Stomach (tissue), 9 donors: ENCODE data around the gene HSPB7. TPM values are rescaled to one million over a fixed set of nuclear protein-coding genes. Genes with fewer than 3 reads are reported as not detected.
A peak's percentile ranks its signal among the peaks of the same experiment; 100 is the strongest.
"Not testable (repeated sequence)": the region's sequence is repeated elsewhere in the genome, so short reads cannot be mapped to it uniquely, and the experiment has no call there.

ENCODE experiments used
- DNase-seq, 2 donors: peaks; one replicate each; pipeline versions ENCODE4 v3.0.0 to v3.0.0-alpha.2; 2013 to 2019
- H3K27ac ChIP-seq, 5 donors: fragments of 200-600 bp in 4 of 5; sonication (generic) in 4 of 5; one replicate each; pipeline ENCODE4 v1.5.1; 2013 to 2019; ENCODE audit warnings: mild to moderate bottlenecking in 1 of 5, moderate library complexity in 1 of 5
- H3K27me3 ChIP-seq, 3 donors: fragments of 200-600 bp; sonication (generic); one replicate each; pipeline ENCODE4 v1.5.1; 2017 to 2019; ENCODE audit warnings: mixed run types in 1 of 3
- H3K36me3 ChIP-seq, 4 donors: fragments of 200-600 bp; sonication (generic); 1 replicate in 3 of 4; 2 replicates in 1 of 4; pipeline ENCODE4 v1.5.1; 2016 to 2019
- H3K4me1 ChIP-seq, 4 donors: fragments of 200-600 bp; sonication (generic); one replicate each; pipeline ENCODE4 v1.5.1; 2016 to 2019
- H3K4me3 ChIP-seq, 4 donors: fragments of 200-600 bp; sonication (generic) in 3 of 4; one replicate each; pipeline ENCODE4 v1.5.1; 2016 to 2019; ENCODE audit warnings: mild to moderate bottlenecking in 1 of 4
- H3K9me3 ChIP-seq, 4 donors: fragments of 200-600 bp; sonication (generic); one replicate each; pipeline ENCODE4 v1.5.1; 2016 to 2019
- EP300 ChIP-seq: sonication (generic); formaldehyde crosslinking; IDR thresholded peaks from one replicate; pipeline ENCODE4 v1.6.1; 2017; ENCODE audit warnings: antibody characterized with exemption
- POLR2A ChIP-seq, 4 donors: fragments of 450-650 bp; IDR thresholded peaks; one replicate each; pipeline ENCODE4 v1.6.1; 2016; ENCODE audit warnings: antibody characterized with exemption in 4 of 4, control low read depth in 2 of 4, mild to moderate bottlenecking in 1 of 4, moderate library complexity in 1 of 4
- POLR2AphosphoS5 ChIP-seq, 3 donors: sonication (generic); formaldehyde crosslinking; IDR thresholded peaks; one replicate each; pipeline ENCODE4 v1.6.1; 2016; ENCODE audit warnings: antibody characterized with exemption in 3 of 3
- whole genome bisulfite sequencing, 5 donors: extraction: QIAGEN DNeasy Blood & Tissue Kit in 3 of 5; methylation state at CpG; one replicate each; pipeline versions ENCODE4 v1.1.5 to v1.1.7; 2013 to 2018; 5-methylcytosine and 5-hydroxymethylcytosine counted together
- intact Hi-C: fragments of 100-400 bp; cut with DNase I; formaldehyde crosslinking; loops from one replicate; pipeline ENCODE4 v1.15.1; 2023; ENCODE audit warnings: low total_unique reads
- polyA plus RNA-seq, 3 donors: library from polyadenylated mRNA; stranded (reverse); fragments of 200-250 nt; gene quantifications; one replicate each; pipeline ENCODE4 v1.2.3, GENCODE V29; 2013
- total RNA-seq, 5 donors: library from RNA; depleted of rRNA; stranded (reverse); fragments of >200 nt; gene quantifications; one replicate each; pipeline versions ENCODE4 v1.1.0 to v1.2.3, GENCODE V29; 2014 to 2016
- TF ChIP-seq, protein P1 (sequence below), 7 experiments: fragments of 450-650 bp in 4 of 7; fragments of 200-600 bp in 3 of 7; sonication (generic) in 3 of 7; IDR thresholded peaks; one replicate each; pipeline ENCODE4 v1.5.1; 2016 to 2019; ENCODE audit warnings: antibody characterized with exemption in 7 of 7, control low read depth in 2 of 7, mild to moderate bottlenecking in 1 of 7
- donor health status: healthy with polysubstance abuse.
- donor health status: Bipolar disorder and iron deficiency.
- donor health status: healthy.

Gene HSPB7
- total and polyA plus RNA-seq, 8 donors = 9.9 to 83.5 (median 23.8) TPM

DNA sequence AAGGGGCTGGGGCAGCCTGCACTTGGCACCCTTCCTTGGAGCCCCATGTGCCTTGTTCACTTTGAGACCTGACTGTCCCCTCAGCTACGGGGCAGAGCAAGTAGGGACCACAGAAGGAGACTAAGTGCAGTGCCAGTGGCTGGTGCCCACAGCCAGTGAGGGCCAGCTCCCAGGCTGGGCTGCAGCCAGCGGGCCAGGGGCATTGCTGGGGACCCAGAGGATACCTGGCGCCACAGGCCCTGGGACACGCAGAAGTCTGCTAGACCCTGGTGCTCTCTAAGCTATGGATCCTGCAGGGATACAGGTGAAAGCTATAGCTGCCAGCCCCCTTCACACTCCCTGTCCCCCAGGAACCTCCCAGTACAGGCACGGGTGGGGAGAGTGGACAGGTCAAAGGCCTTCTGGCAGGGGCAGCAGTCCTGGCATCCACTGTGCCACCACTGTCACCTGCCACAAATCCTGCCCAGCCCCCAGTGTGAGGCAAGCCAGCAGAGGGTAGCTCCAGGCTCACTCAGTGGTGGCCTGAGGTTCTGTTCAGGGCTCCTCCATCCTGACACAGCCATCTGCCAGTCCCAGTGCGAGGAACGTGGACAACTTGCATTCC is 5.3 kb upstream of the HSPB7 start:
- intact Hi-C loops = no loop called here
- 70 to 81% (median 75%) methylated on average over 1 to 7 of the region's 7 CpGs for WGBS, 5 donors
- no peak for TF ChIP-seq POLR2A (IDR thresholded peaks at IDR 0.05)
- TF ChIP-seq, protein P1, sequence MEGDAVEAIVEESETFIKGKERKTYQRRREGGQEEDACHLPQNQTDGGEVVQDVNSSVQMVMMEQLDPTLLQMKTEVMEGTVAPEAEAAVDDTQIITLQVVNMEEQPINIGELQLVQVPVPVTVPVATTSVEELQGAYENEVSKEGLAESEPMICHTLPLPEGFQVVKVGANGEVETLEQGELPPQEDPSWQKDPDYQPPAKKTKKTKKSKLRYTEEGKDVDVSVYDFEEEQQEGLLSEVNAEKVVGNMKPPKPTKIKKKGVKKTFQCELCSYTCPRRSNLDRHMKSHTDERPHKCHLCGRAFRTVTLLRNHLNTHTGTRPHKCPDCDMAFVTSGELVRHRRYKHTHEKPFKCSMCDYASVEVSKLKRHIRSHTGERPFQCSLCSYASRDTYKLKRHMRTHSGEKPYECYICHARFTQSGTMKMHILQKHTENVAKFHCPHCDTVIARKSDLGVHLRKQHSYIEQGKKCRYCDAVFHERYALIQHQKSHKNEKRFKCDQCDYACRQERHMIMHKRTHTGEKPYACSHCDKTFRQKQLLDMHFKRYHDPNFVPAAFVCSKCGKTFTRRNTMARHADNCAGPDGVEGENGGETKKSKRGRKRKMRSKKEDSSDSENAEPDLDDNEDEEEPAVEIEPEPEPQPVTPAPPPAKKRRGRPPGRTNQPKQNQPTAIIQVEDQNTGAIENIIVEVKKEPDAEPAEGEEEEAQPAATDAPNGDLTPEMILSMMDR (IDR thresholded peaks at IDR 0.05) = no peak

DNA sequence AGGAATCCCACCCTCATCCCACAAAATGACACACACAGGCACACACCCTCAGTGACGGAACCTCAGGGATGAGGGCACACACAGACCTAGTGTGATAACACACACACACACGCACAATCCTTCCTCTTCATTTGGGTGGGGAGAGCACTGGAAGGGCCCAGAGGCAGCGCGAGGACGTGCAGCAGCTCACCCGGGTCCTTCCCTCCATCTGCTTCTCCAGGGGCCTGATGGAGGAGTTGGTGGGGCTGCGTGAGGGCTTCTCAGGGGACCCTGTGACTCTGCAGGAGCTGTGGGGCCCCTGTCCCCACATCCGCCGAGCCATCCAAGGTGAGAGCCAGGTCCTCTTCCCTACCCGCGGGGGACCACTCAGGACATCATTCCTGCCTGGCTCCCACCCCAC is 4.5 kb upstream of the HSPB7 start:
- Histone ChIP-seq H3K4me1 (peaks cover 22 to 51% (median 40%) of the 10 kb centered on the region in 4 donors), H3K27ac (peak overlapping the region in 2 of 5 donors; percentile 6 to 91), H3K9me3 (no peaks in the 10 kb centered on the region), H3K27me3 (peaks cover 0 to 8% (median 8%) of the 10 kb centered on the region in 3 donors), H3K36me3 (no peaks in the 10 kb centered on the region), H3K4me3 (no peak overlapping the region)
- no peak for TF ChIP-seq EP300
- TF ChIP-seq, protein P1 (IDR thresholded peaks at IDR 0.05) = no peak
- no peak for TF ChIP-seq POLR2AphosphoS5 (IDR thresholded peaks at IDR 0.05)
- no peak for TF ChIP-seq POLR2A (IDR thresholded peaks at IDR 0.05)
- intact Hi-C loops = no loop called here
- DNase-seq = no peak
- 77 to 95% (median 85%) methylated on average over 6 to 11 of the region's 11 CpGs for WGBS, 5 donors

More for the DNA sequence above, 5.3 kb upstream of the HSPB7 start:
- Histone ChIP-seq H3K4me1 (peaks cover 15 to 45% (median 33%) of the 10 kb centered on the region in 4 donors), H3K9me3 (no peaks in the 10 kb centered on the region), H3K27me3 (peaks cover 0 to 10% (median 9%) of the 10 kb centered on the region in 3 donors), H3K4me3 (no peak overlapping the region), H3K36me3 (no peaks in the 10 kb centered on the region), H3K27ac (peak overlapping the region in 1 of 5 donors; percentile 91)
- DNase-seq = no peak

DNA sequence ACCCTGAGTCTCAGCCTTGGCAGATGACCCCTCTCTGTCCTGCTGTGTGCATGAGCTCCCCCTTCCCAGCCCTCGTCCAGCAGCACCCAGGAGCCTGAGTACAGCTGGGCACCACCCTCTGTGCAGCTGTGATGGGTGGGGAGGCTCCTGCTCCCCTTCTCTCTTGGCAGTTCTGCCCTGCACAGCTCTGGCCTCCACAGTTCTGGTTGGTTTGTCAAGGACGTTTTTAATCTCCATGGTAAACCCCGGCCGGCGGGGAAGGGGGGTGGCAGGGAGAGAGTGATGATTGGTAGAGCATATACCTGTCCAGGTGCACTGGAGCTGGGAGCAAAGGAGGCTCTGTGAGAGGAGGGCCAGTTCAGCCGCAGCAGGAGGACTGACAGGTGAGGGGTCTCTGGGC is 3.8 kb upstream of the HSPB7 start, which contains the start of gene CLCNKA:
TSS of gene CLCNKA (plus strand) at position 356 of the 400 bp plus-strand sequence. CDS start 584 bp downstream, outside the sequence.
- intact Hi-C loops = no loop called here
- Histone ChIP-seq H3K9me3 (no peaks in the 10 kb centered on the region), H3K4me1 (peaks cover 18 to 51% (median 37%) of the 10 kb centered on the region in 4 donors), H3K27ac (peak within 1 kb of the TSS in 3 of 5 donors; percentile 20 to 91 (median 85)), H3K36me3 (no peaks in the 10 kb centered on the region), H3K4me3 (no peak within 1 kb of the TSS), H3K27me3 (peaks cover 0 to under 1% (median under 1%) of the 10 kb centered on the region in 3 donors)
- 28 to 51% (median 38%) methylated on average over 4 to 6 of the region's 6 CpGs for WGBS, 5 donors
- TF ChIP-seq EP300 (no peak), POLR2AphosphoS5 (IDR thresholded peaks at IDR 0.05) (no peak)
- TF ChIP-seq, protein P1 (IDR thresholded peaks at IDR 0.05) = no peak
- peak; percentile 54 to 69 for DNase-seq

DNA sequence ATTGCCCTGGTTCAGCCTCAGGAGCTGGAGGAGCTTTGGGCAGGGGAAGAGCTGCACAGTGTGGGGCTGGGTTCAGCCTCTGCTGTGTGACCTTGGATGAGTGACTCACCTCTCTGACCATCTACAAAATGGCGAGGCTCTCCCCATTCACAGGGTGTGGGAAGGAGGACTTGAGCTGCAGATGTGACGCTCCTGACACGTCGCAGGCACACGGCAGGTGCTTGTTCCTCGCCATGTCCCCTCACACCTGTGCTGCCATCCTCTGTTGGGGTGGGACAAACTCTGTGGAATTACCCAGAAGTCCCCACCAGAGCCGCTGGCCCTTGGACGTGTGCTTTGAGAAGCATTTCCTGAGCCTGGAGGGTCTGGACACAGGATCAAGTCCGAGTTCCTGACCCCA is 3.0 kb upstream of the HSPB7 start:
- H3K4me3 ChIP-seq, H3K9me3 ChIP-seq, H3K36me3 ChIP-seq, intact Hi-C loops, H3K27me3 ChIP-seq, DNase-seq: not testable (repeated sequence)
- peak overlapping the region in 2 of 5 donors; percentile 85 to 91 for H3K27ac ChIP-seq
- peaks cover 18 to 58% (median 35%) of the 10 kb centered on the region in 4 donors for H3K4me1 ChIP-seq
- WGBS, 5 donors = 81 to 88% (median 87%) methylated on average over 8 to 9 of the region's 9 CpGs; no CpG with 5 or more reads in 1 of the 5 donors

DNA sequence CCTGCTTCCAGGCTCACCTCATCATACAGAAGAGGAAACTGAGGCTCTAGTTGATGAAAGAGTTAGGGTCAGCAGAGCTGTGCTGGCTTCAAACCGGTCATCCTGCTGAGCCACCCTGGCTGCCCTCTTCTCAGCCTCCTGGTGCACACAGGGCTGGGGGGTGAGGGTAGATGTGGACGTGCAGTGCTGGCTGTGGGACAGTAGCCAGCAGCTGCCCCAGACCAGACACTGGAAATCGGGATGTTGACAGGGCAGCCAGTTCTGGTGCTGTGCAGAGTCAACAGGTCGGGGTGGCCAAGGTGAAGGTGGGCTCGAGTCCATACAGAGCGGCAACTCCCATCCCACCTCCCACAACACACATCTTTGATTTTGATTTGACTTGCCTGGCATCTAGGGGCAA is 2.5 kb upstream of the HSPB7 start:
- no peaks in the 10 kb centered on the region for H3K27me3 ChIP-seq
- TF ChIP-seq POLR2AphosphoS5 (IDR thresholded peaks at IDR 0.05) (no peak), EP300 (no peak)
- TF ChIP-seq, protein P1 (IDR thresholded peaks at IDR 0.05) = no peak
- H3K9me3 ChIP-seq = no peaks in the 10 kb centered on the region
- intact Hi-C loops = no loop called here
- peak overlapping the region in 3 of 5 donors; percentile 82 to 91 (median 85) for H3K27ac ChIP-seq
- DNase-seq = no peak
- 75 to 91% (median 80%) methylated on average over 5 to 6 of the region's 6 CpGs for WGBS, 5 donors
- H3K36me3 ChIP-seq = no peaks in the 10 kb centered on the region
- no peak overlapping the region for H3K4me3 ChIP-seq
- peaks cover 24 to 63% (median 38%) of the 10 kb centered on the region in 4 donors for H3K4me1 ChIP-seq
